Peyer's patch (tissue), 4 donors: Measurements from ENCODE around the gene CASQ2. TPM values are rescaled to one million over a fixed set of nuclear protein-coding genes. Genes with fewer than 3 reads are reported as not detected.
A peak's percentile ranks its signal among the peaks of the same experiment; 100 is the strongest.

Experiments
- DNase-seq, 3 donors: peaks; one replicate each; pipeline ENCODE4 v3.0.0-alpha.2; 2017 to 2019
- H3K27ac ChIP-seq, 4 donors: fragments of 200-600 bp; sonication (generic); one replicate each; pipeline ENCODE4 v1.5.1; 2016 to 2019
- H3K27me3 ChIP-seq, 2 donors: fragments of 200-600 bp; sonication (generic); one replicate each; pipeline ENCODE4 v1.5.1; 2019
- H3K36me3 ChIP-seq, 3 donors: fragments of 200-600 bp; sonication (generic); one replicate each; pipeline ENCODE4 v1.5.1; 2016 to 2019
- H3K4me1 ChIP-seq, 4 donors: fragments of 200-600 bp; sonication (generic); one replicate each; pipeline ENCODE4 v1.5.1; 2016 to 2019
- H3K4me3 ChIP-seq, 4 donors: fragments of 200-600 bp; sonication (generic); 1 replicate in 3 of 4; 2 replicates in 1 of 4; pipeline ENCODE4 v1.5.1; 2016 to 2019; ENCODE audit warnings: mild to moderate bottlenecking in 1 of 4
- H3K9me3 ChIP-seq, 4 donors: fragments of 200-600 bp; sonication (generic); one replicate each; pipeline ENCODE4 v1.5.1; 2016 to 2019; ENCODE audit warnings: mild to moderate bottlenecking in 1 of 4
- CTCF ChIP-seq, 6 experiments: fragments of 450-650 bp in 4 of 6; fragments of 200-600 bp in 2 of 6; sonication (generic) in 1 of 6; IDR thresholded peaks; one replicate each; pipeline ENCODE4 v1.5.1; 2017 to 2019; ENCODE audit warnings: antibody characterized with exemption in 6 of 6, mild to moderate bottlenecking in 3 of 6, moderate library complexity in 1 of 6
- POLR2A ChIP-seq, 2 donors: fragments of 450-650 bp; IDR thresholded peaks; one replicate each; pipeline ENCODE4 v1.5.1; 2017; ENCODE audit warnings: antibody characterized with exemption in 2 of 2, mild to moderate bottlenecking in 2 of 2, moderate library complexity in 2 of 2
- total RNA-seq, 4 donors: library from RNA; depleted of rRNA; stranded (reverse); fragments of >200 nt; gene quantifications; one replicate each; pipeline ENCODE4 v1.1.0, GENCODE V29; 2016

Gene CASQ2
- total RNA-seq, 4 donors from 2014 or later = 0.53 to 1.5 (median 0.68) TPM

- no peak overlapping the region for H3K27ac ChIP-seq
- no peak for DNase-seq
- no peaks in the 10 kb centered on the region for H3K9me3 ChIP-seq
- H3K4me1 ChIP-seq = no peaks in the 10 kb centered on the region
- H3K27me3 ChIP-seq = no peaks in the 10 kb centered on the region
- TF ChIP-seq POLR2A (IDR thresholded peaks at IDR 0.05) (no peak), CTCF (IDR thresholded peaks at IDR 0.05) (peak; percentile 14 to 54 (median 48))
- H3K36me3 ChIP-seq = no peaks in the 10 kb centered on the region
- H3K4me3 ChIP-seq = no peak overlapping the region
Observed at GRCh38 chr1:115706587-115707425, 61.7 kb downstream of the CASQ2 start.

DNA sequence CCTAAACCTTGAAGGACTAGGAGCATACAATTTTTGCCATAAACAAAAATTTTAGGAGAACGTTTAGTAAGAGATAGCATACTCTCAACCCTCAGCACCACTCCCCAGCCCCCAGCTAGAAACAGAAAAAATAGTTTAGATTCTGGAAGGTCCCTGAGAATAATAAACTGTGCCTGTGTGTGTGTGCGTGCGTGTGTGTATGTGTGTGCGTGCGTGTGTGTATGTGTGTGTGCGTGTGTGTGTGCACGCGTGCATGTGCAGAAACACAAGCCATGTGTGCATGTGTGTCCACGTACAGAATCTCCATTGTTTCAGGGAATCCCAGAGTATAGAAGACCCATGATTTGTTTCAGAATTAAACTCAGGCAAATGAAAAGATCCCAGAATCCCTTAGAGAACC lies 62.6 kb downstream of the CASQ2 start:
- Histone ChIP-seq H3K27ac (no peak overlapping the region), H3K9me3 (no peaks in the 10 kb centered on the region), H3K36me3 (no peaks in the 10 kb centered on the region), H3K27me3 (no peaks in the 10 kb centered on the region), H3K4me1 (no peaks in the 10 kb centered on the region), H3K4me3 (no peak overlapping the region)
- TF ChIP-seq POLR2A (IDR thresholded peaks at IDR 0.05) = no peak
- TF ChIP-seq CTCF (IDR thresholded peaks at IDR 0.05) = no peak
- no peak for DNase-seq

DNA sequence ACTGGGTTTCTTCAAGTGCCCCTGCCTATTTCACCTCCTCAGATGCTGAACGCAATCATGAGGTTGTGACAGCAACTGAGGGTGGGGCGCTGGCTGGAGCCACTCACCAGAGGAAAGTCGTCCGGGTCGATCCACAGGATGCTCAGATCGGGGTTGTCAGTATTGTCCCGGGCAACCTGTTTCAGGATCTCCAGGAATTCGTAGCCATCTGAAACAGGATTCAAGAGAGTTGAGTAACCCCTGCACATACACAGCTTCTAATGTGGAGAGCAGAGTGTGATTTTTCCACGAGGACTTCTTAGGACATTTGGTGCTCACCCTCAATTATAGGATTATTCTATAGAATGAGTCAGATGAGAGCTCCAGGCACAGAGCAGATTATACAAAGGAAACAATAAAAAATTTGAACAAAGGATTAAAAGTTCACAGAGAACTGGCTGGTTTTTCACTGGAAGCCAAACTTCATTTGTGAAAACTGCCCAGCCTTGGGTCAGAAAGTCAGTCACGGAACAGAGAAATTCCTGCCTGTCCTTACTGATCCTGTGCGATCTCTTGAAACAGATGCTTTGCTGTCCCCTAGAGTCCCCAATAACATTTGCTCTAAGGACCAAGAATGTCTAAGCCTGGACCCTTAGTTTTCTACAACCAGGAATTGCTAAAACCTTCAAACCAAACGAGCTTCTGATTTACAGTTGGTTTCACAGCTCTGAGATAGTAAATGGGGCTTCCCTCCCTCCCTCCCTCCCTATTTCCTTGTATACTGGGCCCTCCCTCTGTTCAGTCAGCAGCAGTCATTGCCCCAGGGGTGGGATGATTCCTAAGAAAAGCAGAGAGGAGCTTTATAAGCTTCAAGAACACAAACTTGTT lies 63.2 kb downstream of the CASQ2 start:
- no peak for DNase-seq
- no peaks in the 10 kb centered on the region for H3K9me3 ChIP-seq
- H3K27me3 ChIP-seq = no peaks in the 10 kb centered on the region
- TF ChIP-seq CTCF (IDR thresholded peaks at IDR 0.05) = no peak
- TF ChIP-seq POLR2A (IDR thresholded peaks at IDR 0.05) = no peak
- no peaks in the 10 kb centered on the region for H3K4me1 ChIP-seq
- H3K4me3 ChIP-seq = no peak overlapping the region
- no peaks in the 10 kb centered on the region for H3K36me3 ChIP-seq
- H3K27ac ChIP-seq = no peak overlapping the region

GRCh38 chr1:115702959-115703358 lies 65.6 kb downstream of the CASQ2 start:
- no peaks in the 10 kb centered on the region for H3K36me3 ChIP-seq
- no peak overlapping the region for H3K4me3 ChIP-seq
- H3K27ac ChIP-seq = no peak overlapping the region
- TF ChIP-seq POLR2A (IDR thresholded peaks at IDR 0.05) (no peak), CTCF (IDR thresholded peaks at IDR 0.05) (no peak)
- no peaks in the 10 kb centered on the region for H3K4me1 ChIP-seq
- H3K27me3 ChIP-seq = no peaks in the 10 kb centered on the region
- H3K9me3 ChIP-seq = no peaks in the 10 kb centered on the region
- DNase-seq = no peak

DNA sequence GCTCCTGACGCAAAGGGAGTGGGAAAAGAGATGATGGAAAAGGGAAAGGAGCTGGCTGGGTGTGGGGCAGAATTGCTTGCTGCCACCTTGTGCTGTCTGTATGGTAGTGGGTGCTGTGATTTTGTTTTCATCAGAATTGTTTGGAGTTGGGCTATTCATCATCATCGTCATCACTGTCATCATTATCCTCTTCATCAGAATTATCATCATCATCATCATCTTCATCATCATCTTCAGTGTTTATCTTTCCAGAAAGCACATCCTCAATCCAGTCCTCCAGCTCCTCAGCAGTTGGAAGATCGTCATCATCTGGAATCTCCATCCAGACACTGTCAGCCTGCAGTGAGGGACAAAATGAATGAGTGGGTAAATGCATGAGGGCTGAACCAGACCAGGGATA lies 67.4 kb downstream of the CASQ2 start:
- Histone ChIP-seq H3K4me3 (no peak overlapping the region), H3K9me3 (no peaks in the 10 kb centered on the region), H3K4me1 (no peaks in the 10 kb centered on the region), H3K27ac (no peak overlapping the region), H3K27me3 (no peaks in the 10 kb centered on the region), H3K36me3 (no peaks in the 10 kb centered on the region)
- no peak for DNase-seq
- TF ChIP-seq POLR2A (IDR thresholded peaks at IDR 0.05) = no peak
- no peak for TF ChIP-seq CTCF (IDR thresholded peaks at IDR 0.05)
